ENCODE data around the gene SKOR1.

GRCh38 chr15:67829647-67830504 is 4.6 kb downstream of the SKOR1 start:
- TF ChIP-seq CTCF (IDR thresholded peaks at IDR 0.05) (no peak), POLR2A (IDR thresholded peaks at IDR 0.05) (no peak), POLR2AphosphoS5 (IDR thresholded peaks at IDR 0.05) (no peak)

Data from transverse colon (tissue), 4 donors.